Activated T-helper 9 cell treated with anti-CD3 and anti-CD28 coated beads, Interleukin-2, amount 50 U/mL, for 16 hours (primary cell): ENCODE measurements around the gene PTPRN2.
"Not testable (repeated sequence)": the region's sequence is repeated elsewhere in the genome, so short reads cannot be mapped to it uniquely, and the experiment has no call there.

Source experiments
- DNase-seq: peaks from one replicate; pipeline ENCODE4 v3.0.0-alpha.2; 2020; ENCODE audit warnings: low read depth

PTPRN2 gene

DNA sequence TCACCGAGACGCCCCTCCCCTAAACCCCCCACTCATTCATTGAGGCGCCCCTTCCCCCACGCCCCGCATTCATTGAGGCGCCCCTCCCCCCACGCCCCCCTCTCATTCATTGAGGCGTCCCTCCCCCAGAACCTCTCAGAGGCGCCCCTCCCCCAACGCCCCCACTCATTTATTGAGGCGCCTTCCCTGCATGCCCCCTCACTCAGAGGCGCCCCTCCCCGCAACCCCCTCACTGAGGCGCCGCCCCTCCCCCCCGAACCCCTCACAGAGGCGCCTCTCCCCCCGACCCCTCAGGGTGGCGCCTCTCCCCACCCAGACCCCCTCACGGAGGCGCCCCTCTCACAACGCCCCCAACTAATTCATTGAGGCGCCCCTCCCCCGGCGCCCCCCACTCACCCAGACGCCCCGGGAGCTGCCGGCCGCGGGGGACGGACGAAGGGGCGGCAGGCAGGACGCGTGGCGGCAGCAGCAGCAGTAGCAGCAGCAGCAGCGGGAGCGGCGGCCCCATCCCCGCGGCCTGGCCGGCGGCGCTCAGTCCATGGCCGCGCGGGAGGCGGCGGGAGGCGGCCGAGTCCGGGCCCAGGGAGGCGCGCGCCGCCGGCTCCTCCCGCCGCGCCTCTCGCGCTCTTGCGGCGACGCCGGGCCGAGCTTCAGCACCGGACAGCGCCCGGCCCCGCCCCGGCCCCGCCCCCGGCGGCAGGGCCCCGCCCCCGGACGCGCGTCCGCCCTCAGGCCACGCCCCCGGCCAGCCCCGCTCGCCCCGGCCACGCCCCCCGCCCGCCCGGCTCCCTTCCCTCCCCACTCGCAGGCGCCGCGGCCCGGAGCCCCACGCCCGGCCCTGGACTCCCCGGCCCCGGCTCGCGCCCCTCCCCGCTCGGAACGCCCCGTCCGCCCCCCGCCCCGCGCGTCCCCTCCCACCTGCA lies at the start of gene PTPRN2:
Gene PTPRN2, minus strand, starts transcription at position 662 of the 923 bp plus-strand sequence.
- peak; percentile 42 for DNase-seq

DNA sequence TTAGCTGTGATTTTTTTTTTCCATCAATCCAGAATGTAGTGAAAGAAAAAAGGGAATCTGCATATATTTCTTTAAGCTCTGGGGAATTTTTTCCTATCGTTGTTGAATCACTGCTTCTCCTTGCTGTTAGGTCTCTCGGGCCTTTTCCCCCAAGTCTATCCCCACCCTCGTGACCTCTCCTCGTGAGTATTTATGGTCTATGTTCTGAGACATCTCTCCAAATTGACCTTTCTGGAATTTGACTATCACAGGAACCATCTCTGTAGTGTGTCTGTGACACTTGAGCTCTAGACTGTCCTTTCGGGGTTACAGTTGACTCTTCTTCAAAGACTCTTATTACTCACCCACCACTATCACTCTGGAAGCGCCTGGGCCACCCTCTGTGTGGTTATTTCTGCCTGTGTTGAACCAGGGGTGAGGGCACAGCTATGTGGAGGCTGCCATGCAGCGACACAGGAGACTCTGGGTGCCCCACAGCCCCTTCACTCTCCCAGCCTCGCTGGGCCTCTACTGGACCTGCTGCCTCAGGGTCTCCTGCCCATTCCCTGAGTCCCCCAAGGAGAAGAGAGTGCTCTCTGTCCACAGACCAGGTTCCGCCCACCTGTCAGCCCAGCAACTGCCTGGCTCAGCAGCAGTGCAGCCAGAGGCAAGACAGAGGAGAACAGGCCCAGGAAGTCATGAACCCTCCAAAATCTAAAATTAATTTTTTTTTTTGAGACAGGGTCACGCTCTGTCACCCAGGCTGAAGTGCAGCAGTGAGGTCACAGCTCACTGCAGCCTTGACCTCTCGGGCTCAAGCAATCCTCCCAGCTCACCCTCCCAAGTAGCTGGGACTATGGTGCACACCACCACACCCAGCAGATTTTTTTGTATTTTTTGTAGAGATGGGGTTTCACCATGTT lies 45.7 kb upstream of the PTPRN2 start:
- no peak for DNase-seq

DNA sequence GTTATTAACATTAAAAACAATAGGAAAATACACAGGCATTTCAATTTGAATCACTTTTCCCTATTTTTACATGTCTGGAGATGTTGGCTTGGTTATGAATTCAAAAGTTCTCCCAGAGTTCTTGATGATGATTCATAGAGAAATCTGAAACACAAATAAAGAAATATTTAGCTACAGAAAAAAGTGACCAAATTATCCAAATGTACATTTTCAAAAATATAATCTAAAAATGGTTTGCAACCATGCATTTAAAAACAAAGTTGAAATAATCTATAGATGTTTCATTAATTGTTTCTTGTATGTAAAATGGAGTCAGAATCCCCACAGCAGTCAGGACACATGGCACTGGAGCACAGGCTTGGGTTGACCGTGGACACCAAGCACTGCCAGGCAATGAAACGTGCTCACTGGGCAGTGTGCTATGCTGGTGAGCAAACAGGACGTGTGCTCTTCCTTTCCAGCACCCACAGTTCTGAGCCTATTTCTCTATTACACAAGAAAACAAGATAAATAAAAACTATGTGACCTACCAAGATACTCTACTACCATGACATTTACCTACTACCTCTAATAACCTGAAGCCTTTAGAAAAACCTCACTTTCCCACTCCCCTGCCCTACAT lies 44.1 kb upstream of the PTPRN2 start:
- DNase-seq, result no peak

DNA sequence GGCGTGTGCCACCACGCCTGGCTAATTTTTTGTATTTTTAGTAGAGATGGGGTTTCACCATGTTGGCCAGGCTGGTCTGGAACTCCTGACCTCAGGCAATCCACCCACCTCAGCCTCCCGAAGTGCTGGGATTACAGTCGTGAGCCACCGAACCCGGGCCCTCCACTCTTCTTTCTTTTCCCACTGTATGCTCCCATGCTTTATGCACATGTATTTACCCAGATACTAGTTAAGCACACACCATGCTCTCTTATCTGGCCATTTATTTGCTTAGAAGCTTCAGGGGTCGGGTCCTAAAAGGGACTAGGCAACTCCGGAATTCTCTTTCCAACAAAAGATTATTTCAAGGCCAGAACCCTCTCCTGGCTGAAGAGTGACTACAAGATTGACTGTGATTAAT lies 38.7 kb upstream of the PTPRN2 start:
- DNase-seq, result not testable (repeated sequence)

DNA sequence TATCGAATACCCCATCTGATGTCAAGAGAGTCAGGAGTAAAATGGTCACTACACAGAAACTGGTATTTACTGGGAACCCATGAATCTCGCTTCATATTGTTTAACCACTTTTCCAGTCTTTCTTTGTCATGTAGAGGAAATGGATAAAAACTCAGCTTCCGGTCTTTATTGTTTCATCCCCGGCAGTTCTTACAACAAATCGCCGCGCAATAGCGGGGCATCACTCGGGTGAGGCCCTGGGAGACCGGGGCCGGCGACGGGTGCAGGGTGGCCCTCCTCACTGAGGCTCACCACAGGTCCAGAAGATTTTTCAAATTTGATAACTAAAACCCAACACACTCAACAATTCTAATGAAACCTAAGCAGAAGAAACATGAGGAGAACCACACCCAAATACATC lies 35.6 kb upstream of the PTPRN2 start:
- no peak for DNase-seq

DNA sequence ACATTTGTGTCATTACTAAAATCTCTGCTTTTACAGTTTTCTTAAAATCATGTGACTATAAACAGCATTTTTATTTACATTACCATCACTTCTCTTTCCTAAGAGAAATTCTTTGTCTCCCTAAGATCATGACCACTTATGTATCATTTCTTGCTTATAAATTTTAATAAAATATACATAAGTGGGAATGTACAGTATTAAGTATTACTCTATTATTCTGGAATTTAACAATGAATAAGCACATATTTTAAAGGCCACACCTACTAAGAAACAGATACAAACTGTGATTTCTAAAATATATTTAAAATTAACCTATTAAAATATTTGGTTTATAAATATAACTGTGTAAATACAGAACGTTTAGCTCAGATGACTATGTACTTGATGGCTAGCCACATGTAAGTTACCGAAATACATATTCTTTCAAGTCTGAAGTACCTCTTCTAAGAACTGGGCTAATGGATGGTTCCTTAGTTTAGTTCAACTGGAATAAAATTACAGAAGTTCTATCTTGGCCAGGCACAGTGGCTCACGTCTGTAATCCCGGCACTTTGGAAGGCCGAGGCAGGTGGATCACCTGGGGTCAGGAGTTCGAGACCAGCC lies 33.3 kb upstream of the PTPRN2 start:
- no peak for DNase-seq

DNA sequence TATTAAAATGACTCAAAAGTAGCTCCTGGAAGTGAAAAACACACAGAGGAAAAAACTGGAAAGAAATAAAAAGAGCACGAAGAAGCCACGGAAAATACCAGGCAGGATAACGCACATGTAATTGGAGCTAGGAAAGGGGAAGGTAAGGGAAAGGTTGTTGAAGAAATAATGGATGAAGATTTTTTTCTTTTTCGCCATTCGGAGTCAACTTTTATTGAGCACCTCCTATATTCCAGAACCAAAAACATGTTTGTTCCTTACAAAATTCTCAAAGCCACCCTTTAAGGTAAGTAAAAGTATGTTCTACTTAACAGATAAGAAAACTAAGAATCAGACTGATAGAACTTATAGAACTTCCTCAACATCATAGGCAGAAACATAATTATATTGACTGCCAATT lies 32.8 kb upstream of the PTPRN2 start:
- DNase-seq, result no peak

DNA sequence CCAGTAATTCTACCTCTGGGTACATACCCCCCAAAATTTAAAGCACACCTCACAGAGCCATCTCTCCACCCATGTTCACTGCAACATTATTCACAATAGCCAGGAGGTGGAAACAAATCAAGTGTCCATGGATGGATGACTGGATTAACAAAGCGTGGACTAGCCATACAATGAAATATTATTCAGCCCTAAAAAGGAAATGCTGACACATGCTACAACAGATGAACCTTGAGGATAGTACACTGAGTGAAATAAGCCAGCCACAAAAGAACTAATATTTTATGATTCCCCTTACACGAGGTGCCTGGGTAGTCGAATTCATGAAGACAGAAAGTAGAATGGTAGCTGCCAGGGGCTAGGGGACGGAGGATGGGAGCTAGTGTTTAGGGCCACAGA lies 31.1 kb upstream of the PTPRN2 start:
- DNase-seq, result no peak

DNA sequence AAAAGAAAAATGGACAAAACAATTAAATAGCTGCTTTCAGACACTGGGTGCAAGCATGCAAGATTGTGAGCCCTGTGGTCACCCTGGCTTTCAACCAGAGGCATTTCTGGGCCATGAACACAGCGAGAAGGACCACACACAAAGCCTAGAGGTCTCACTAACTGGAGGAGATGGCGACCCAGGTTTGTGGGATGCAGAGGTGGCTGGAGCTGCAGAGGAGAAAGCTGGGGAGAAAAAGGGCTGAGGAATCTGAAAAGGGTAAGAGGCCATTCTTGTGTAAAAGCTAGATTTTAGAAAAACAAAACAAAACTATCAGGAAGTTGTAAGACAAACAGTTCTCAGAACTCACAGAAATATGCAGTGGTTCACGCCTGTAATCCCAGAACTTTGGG lies 30.1 kb upstream of the PTPRN2 start:
- no peak for DNase-seq

DNA sequence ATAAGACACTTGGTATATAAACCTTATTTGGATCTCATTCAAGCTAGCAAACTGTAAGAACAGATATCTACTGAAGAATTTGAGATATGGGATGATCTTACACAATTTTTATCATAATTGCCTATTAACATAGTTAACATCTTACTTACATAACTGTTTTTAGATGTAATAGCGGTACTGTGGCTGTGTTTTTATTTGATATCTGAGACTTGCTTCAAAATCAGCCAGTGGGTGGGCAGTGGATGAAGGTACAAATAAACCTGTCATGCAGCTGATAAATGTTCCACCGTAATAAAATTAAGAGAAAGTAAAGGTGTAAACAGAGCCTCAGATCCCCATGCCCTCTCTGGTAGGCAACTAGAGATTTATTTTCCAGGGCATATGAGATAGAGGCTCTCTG lies 28.4 kb upstream of the PTPRN2 start:
- no peak for DNase-seq

DNA sequence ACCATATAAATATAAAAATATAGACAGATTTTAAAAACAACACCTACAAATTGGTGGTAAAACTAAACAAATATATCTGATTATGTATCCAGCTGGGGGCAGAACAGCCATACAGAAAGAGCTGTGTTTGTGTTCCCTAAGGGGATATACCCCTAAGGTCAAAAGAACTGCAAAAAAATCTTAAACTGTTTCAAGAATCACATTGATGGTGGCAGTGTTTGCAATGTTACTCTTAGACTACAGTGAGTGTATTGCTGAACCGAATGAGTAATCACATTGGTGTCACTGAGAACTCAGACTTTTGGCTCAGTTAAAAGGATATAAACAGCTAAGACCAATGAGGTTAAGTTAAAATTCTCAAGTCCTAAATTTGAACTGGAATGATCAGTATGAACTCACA lies 27.1 kb upstream of the PTPRN2 start:
- DNase-seq, result no peak

DNA sequence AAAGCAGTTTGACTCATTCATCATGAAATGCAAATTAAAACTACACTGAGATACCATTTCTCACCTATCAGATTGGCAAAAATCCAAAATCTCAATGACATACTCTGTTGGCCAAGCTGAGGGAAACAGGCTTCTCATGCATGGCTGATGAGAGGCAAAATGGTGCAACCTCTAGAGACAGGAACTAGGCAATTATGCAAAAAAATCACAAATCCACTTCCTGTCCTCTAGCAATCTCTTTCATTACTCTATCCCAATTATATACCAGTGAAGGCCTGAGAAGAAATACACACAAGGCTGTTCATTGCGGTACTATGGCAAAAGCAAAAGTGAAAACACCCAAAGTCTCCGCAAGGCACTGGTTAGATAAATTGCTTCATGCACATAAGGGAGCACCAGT lies 25.9 kb upstream of the PTPRN2 start:
- no peak for DNase-seq

DNA sequence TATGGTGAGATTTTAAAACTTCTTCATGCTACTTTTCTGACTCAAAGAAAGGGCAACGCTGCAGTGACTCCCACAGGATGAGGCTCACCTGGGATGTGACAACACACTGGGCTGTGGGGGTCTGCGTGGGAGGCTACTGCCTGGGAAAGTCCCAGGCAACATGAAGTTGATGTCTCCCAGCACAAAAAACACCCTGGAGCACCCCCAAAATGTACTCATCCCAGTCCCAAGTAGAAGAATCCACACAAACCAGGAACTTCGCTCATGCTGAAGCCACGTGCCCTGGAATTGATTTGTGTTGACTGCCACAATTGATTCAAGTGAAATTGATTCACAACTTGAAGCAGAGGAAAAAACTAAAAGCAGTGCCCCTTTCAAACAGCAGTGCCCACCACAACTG lies 24.9 kb upstream of the PTPRN2 start:
- DNase-seq, result no peak

DNA sequence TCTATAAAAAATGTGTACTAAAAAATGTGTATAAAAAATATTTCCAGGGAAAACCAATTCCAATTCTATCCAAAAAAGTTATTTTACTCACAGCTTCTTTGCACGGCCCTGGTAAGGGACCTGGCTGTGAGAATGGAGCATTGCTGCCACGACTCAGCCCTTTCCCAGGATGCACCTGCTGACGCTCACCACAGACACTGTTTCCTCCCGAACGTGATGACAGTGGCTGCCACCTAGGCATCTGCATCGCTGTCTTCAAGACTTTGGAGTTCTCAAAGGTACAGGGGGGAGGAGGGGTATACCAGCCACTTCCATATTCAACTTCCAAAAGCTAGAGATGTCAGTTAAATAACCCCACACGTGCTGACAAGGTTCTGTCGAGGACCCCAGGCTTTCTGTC lies 23.9 kb upstream of the PTPRN2 start:
- DNase-seq, result no peak

DNA sequence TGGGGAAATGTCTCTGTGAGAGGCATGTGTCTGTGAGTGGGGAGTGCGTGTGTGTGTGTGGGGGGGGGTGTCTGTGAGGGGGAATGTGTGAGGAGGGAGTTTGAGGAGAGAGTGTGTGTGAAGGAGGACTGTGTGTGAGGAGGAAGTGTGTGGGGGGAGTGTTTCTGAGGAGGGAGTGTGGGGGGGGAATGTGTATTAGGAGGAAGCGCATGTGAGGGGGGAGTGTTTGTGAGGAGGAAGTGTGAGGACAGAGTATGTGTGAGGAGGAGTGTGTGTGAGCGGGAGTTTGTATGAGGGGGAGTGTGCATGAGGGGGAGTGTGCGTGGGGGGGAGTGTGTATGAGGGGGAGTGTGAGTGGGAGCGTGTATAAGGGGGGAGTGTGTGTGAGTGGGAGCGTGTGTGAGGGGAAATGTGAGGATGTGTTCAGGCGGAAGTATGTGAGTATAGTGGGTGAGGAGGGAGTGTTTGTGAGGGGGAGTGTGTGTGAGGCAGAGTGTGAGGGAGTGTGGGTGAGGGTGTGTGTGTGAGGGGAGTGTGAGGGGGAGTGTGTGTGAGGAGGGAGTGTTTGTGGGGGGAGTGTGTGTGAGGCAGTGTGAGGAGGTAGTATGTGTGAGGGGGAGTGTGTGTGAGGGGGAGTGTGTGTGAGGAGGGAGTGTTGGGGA lies 21.8 kb upstream of the PTPRN2 start:
- no peak for DNase-seq

DNA sequence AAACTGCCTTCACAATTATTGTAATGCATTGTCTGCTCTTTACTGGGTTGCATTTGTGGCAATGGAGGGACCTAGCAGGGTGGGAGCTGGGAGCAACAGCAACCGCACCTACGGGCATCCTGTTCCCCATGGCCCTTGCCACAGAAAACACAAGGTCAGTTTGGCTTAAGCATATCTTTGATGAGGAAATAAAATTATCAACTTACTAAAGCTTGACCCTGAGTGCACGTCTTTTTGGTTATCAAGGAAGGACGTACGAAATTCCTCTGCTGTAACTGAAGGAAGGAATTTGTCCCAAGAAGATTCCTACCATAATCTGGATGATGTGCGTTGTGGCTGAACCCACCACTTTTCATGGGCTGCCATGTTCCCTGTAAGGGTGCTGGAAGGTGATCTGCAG lies 19.9 kb upstream of the PTPRN2 start:
- DNase-seq, result no peak

DNA sequence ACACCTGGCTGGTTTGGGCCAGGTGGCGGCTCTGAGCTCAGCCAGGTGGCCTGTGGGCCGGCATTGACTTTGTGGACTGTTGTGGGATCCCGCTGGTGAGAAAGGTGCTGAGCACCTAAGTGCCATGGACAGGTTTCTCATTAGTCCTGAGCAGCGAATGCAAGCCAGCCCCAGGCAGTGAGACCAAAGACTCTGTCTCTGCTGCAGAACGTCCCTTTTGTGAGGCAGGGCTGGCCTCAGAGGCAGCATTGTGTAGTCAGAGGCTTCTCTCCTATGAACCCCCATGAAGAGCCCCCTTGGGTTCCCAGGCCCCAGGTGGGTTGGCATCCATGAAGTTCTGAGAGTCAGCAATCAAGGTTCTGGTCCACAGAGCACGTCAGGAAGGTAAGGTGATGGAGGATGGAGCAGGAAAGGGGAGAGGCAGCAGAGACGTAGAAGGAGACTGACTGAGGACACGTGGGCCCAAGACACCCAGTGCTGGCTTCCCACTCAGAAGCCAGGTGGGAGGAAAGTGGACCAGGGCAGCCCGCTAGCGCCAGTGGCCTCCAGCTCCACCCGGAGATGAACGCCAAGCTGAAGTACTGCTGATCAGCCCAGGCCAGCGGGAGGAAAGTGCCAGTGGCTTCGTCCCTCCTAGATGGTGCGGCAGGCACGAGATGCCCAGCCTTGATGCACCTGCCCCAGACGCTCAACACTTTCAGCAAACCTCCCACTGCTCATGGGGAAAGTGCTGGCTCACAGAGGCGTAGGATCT lies 19.2 kb upstream of the PTPRN2 start:
- DNase-seq, result no peak

DNA sequence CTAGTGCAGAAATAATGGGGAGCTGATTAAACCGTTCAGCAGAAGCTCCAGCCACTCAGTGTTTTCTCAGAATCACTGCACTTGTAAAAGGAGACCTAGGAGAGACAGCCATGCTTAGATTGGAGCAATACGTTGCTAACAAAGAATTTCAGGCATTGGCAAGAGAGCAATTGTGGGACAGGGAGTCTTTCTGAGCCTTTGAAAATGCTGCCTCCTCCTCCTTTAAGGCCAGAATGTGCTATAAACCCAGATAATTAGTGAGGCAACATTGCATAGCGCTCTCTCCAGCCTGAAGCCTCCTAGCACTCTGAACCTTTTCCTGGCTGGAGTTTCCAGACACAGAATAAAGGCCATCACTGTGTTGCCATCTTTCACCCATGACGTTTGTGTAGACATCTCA lies 18.5 kb upstream of the PTPRN2 start:
- no peak for DNase-seq

DNA sequence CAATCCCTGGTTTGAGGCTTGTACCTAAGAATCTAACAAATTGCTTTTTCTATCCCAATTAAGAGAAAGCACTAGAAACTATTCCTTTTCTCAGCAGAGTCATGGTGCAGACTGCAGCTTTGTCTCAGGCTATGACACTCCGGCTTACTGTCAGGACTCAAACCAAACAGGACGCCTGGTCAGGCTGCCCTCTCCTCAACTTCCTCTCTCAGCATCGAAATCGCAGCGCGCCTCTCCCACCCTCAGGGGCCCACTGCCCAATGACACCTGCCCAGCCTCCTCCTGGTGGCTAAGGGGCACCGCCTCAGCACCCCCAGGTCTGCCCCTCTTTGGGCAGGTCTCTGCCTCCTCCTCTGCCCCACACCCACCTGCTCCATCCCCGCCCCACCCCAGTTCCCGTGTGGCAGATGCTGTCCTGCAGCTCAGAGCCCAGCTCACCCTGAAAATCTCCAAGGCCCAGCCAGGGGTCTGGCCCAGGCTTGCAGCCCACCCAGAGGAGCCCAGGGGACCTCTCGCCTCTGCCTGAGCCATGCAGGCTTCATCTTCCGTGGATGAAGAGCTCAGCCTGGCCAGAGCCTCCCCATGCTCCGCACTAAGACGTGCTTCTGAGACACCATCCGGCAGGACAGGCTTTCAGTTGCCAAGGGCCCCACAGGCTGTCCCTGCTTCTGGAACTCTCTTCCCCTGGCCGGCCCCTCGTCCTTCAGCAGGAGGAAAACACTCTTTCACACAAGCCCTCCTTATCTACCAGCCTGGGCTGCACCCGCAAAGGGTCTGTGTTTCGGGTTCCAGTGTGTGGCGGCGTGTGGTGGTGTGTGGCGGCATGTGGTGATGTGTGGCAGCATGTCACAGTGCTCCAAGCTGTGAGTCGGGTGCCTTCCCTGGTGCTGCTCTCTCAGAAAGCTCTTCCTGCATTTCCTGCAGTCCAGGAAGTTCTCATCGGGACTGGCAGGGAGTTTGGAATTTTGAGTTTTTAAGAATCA lies 16.4 kb upstream of the PTPRN2 start:
- DNase-seq, result no peak
